HG03432 (cell line): ENCODE data around the gene ZDHHC14.
A peak's percentile ranks its signal among the peaks of the same experiment; 100 is the strongest.
"Not testable (repeated sequence)": the region's sequence is repeated elsewhere in the genome, so short reads cannot be mapped to it uniquely, and the experiment has no call there.

Source experiments
- ATAC-seq: cut with Tn5 transposase; IDR thresholded peaks from one replicate; pipeline ENCODE4 v1.9.1; 2021; ENCODE audit warnings: mild to moderate bottlenecking, moderate library complexity; ENCODE audit not compliant: unreplicated experiment

Gene ZDHHC14

GRCh38 chr6:157379656-157380457 is 1.1 kb upstream of the ZDHHC14 start:
- peak; percentile 79 for ATAC-seq

- peak; percentile 7 for ATAC-seq
Measured at GRCh38 chr6:157380458-157380778, 572 bp upstream of the ZDHHC14 start.

- ATAC-seq = peak; percentile 30
Measured at GRCh38 chr6:157381631-157382621, 936 bp downstream of the ZDHHC14 start.

- ATAC-seq = no peak
Measured at GRCh38 chr6:157382821-157383220, 1.8 kb downstream of the ZDHHC14 start.

GRCh38 chr6:157383471-157383870 is 2.5 kb downstream of the ZDHHC14 start:
- no peak for ATAC-seq

GRCh38 chr6:157384962-157385361 is 4.0 kb downstream of the ZDHHC14 start:
- ATAC-seq = not testable (repeated sequence)

- no peak for ATAC-seq
Measured at GRCh38 chr6:157385482-157385881, 4.5 kb downstream of the ZDHHC14 start.

- ATAC-seq = no peak
Measured at GRCh38 chr6:157386023-157386422, 5.0 kb downstream of the ZDHHC14 start.

GRCh38 chr6:157386454-157386853 is 5.5 kb downstream of the ZDHHC14 start:
- ATAC-seq = no peak

GRCh38 chr6:157388924-157389323 is 7.9 kb downstream of the ZDHHC14 start:
- ATAC-seq = no peak

- no peak for ATAC-seq
Measured at GRCh38 chr6:157390273-157391060, 9.5 kb downstream of the ZDHHC14 start.

GRCh38 chr6:157392927-157393668 is 12.1 kb downstream of the ZDHHC14 start:
- ATAC-seq = no peak

GRCh38 chr6:157393669-157394327 is 12.8 kb downstream of the ZDHHC14 start:
- no peak for ATAC-seq

- ATAC-seq = not testable (repeated sequence)
Measured at GRCh38 chr6:157395199-157395598, 14.2 kb downstream of the ZDHHC14 start.

GRCh38 chr6:157396026-157396425 is 15.0 kb downstream of the ZDHHC14 start:
- ATAC-seq = no peak

GRCh38 chr6:157397660-157398059 is 16.7 kb downstream of the ZDHHC14 start:
- no peak for ATAC-seq

GRCh38 chr6:157398151-157398550 is 17.2 kb downstream of the ZDHHC14 start:
- no peak for ATAC-seq

GRCh38 chr6:157400676-157401075 is 19.7 kb downstream of the ZDHHC14 start:
- no peak for ATAC-seq

- ATAC-seq = no peak
Measured at GRCh38 chr6:157401734-157402338, 20.8 kb downstream of the ZDHHC14 start.
